GM21737 (cell line): ENCODE data around the gene HBE1.
A peak's percentile ranks its signal among the peaks of the same experiment; 100 is the strongest.

Experiments
- ATAC-seq: cut with Tn5 transposase; IDR thresholded peaks from one replicate; pipeline ENCODE4 v1.9.1; 2021; ENCODE audit warnings: mild to moderate bottlenecking, moderate library complexity; ENCODE audit not compliant: unreplicated experiment

The HBE1 gene

DNA sequence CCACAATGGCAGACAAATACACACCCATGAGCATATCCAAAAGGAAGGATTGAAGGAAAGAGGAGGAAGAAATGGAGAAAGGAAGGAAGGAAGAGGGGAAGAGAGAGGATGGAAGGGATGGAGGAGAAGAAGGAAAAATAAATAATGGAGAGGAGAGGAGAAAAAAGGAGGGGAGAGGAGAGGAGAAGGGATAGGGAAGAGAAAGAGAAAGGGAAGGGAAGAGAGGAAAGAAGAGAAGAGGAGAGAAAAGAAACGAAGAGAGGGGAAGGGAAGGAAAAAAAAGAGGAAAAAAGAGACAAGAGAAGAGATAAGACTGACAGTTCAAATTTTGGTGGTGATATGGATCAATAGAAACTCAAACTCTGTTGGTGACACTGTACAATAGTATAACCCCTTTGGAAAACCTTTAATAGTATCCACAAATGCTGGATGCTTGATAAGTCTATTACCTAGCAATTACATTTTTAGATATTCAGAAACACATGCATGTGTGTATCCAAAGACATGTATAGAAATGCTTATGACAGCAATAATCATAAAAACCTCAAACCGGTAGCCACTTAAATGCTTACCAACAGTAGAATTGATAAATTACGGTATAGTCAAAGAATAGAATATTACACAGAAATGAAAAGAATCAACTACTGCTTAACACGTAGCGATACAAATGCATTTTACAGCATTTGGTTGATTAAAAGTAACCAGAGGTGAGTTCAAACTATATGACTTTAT lies 34.2 kb downstream of the HBE1 start:
- no peak for ATAC-seq

DNA sequence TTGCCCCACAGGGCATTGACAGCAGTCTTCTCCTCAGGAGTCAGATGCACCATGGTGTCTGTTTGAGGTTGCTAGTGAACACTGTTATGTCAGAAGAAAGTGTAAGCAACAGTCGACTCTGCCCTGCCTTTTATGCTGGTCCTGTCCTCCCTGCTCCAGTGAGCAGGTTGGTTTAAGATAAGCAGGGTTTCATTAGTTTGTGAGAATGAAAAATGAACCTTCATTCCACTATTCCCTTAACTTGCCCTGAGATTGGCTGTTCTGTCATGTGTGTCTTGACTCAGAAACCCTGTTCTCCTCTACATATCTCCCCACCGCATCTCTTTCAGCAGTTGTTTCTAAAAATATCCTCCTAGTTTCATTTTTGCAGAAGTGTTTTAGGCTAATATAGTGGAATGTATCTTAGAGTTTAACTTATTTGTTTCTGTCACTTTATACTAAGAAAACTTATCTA lies 35.3 kb downstream of the HBE1 start, which contains the start of gene HBD:
HBD (minus strand) TSS at position 103 of the 454 bp plus-strand sequence; CDS start at position 53, 50 bp downstream.
- peak; percentile 83 for ATAC-seq

DNA sequence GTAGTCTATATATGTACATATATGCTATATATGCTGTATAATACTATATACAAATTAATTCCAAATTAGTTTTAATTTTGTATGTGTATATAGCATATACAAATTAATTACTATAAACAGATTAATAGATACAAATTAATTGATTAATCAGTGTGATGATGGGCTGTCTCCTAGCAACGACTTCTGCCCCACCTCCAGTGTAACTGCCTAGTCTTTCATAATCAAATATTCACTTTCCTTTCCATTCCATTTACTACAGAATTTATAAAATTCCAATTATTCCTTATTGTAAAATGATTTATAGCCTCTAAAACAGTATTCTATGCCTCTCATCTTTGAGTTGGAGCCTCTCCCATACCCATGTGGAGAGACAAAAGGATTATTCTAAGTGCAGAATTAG lies 36.4 kb downstream of the HBE1 start:
- no peak for ATAC-seq

DNA sequence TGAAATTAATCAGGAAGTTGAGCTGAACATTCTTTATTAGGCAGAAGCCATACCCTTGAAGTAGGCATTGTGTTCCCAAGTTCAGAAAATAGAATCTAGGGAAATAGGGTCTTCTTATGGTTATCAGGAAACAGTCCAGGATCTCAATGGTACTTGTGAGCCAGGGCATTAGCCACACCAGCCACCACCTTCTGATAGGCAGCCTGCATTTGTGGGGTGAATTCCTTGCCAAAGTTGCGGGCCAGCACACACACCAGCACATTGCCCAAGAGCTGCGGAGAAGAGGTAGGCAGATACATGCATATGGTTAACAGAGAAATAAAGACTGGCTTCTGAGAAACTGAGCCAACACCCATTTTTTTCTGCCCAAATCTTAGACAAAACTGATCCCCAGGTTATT lies 36.9 kb downstream of the HBE1 start:
- no peak for ATAC-seq

DNA sequence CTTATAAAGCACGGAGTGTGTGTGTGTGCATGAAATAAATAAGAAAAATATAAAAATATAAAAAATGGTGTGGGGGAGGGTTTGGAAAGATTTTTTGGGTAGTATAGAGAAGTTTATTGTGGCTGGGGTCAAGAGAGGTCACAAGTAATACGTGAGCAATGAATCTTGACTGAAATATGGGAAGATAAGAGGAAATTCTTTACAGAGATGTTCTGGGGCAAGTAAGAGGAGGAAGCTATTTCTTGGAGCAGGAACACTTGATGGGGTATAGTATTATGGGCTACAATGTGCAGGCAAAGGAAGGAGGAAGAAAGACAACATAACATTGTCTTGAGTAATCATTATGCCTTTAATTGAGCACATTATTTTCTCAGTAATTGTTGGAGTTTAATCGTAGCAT lies 37.6 kb downstream of the HBE1 start:
- no peak for ATAC-seq

DNA sequence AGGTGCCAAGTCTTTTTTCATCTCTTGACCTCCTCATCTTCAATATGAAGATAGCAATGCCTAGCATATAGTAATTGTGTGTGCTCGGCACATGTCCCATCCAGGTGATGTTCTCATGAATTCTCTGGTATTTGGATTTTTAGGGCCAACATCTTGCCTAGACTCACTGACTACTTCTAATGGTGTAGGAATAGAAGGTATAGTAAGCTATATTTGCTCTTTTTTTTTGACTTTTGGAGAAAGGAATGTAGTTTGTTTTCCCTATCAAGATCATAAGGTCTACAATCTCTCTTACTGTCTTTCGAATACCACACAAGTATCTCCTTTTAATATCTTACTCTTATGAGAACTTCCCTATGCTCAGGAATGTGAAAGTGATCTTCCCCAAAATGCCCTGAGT lies 38.6 kb downstream of the HBE1 start:
- no peak for ATAC-seq

DNA sequence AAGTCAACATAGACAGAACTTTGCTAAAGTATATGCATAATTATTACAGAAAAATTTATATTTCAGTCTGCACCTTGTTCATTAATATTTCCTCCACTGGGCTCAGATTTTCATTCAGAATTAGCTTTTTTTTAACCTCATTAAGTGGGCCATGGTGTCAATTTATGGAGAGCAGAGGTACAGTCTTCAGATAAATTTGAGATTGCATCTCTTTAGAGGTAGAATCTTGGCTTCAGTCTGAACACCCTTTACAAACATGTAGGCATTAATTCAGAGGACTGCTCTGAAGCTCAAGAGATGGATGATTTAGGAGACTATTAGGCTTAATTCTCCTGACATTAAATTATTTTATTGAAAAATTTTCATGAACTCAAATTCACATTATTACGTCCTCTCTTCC lies 39.5 kb downstream of the HBE1 start:
- ATAC-seq = no peak

DNA sequence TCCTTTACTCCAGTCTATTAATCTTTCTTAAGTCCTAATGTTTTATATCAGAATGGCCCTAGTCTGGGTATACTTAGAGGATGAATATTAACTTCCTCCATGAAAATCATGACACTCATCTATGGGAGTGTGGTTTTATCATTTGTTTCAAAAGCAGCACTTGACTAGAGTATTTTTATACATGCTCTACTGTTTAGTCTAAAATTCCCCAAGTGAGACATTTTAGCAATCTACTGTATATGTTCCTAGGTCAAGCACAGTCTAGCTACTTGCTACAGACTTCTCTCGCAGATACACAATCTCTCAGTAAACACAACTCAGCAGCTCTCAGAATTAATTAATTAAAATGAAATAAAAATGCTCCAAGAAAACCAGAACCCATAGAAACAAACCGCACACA lies 39.9 kb downstream of the HBE1 start:
- no peak for ATAC-seq

DNA sequence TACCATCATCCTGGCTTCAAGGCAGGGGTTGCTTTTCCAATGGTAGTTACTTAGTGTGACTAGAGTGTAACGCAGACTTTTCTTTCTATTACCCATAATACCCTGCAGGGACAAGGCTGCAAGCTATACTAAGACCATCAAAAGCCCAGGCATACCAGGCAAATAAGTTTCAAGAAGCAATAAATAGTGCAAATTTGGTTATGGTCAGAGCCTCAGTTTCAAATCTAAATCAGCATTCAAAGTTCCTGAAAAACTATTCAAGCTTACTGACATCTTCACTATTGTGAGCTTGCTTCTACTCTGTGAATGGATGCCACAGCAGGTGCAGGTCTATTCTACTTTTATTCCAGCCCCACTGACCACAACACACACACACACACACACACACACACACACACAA lies 40.4 kb downstream of the HBE1 start:
- no peak for ATAC-seq

DNA sequence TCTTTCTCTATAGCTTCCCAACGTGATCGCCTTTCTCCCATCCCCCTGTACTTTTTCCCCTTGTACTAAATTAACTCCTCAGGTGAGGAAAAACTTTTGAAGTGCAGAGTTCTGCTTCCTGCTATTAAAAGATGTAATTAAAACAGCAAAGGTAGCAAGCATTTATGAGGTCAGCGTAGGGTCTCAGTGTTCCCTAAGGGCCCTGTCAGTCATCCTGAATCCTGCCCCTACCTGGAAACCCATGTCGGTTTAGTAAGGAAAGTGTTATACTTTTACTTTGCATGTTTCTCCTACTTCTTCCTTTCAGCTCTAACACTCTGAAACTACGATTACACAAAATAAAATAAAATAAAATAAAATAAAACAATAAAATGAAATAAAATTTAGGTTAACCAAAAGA lies 41.6 kb downstream of the HBE1 start:
- no peak for ATAC-seq

DNA sequence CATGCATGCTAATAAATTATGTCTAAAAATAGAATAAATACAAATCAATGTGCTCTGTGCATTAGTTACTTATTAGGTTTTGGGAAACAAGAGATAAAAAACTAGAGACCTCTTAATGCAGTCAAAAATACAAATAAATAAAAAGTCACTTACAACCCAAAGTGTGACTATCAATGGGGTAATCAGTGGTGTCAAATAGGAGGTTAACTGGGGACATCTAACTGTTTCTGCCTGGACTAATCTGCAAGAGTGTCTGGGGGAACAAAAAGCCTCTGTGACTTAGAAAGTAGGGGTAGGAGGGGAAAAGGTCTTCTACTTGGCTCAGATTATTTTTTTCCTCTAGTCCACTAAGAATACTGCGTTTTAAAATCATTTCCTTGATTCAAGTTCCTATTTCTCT lies 42.1 kb downstream of the HBE1 start:
- ATAC-seq = no peak

DNA sequence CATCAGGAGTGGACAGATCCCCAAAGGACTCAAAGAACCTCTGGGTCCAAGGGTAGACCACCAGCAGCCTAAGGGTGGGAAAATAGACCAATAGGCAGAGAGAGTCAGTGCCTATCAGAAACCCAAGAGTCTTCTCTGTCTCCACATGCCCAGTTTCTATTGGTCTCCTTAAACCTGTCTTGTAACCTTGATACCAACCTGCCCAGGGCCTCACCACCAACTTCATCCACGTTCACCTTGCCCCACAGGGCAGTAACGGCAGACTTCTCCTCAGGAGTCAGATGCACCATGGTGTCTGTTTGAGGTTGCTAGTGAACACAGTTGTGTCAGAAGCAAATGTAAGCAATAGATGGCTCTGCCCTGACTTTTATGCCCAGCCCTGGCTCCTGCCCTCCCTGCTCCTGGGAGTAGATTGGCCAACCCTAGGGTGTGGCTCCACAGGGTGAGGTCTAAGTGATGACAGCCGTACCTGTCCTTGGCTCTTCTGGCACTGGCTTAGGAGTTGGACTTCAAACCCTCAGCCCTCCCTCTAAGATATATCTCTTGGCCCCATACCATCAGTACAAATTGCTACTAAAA lies 42.9 kb downstream of the HBE1 start, which contains the start of gene HBB:
HBB (minus strand) TSS at position 340 of the 579 bp plus-strand sequence; CDS start at position 290, 50 bp downstream.
- ATAC-seq = no peak

DNA sequence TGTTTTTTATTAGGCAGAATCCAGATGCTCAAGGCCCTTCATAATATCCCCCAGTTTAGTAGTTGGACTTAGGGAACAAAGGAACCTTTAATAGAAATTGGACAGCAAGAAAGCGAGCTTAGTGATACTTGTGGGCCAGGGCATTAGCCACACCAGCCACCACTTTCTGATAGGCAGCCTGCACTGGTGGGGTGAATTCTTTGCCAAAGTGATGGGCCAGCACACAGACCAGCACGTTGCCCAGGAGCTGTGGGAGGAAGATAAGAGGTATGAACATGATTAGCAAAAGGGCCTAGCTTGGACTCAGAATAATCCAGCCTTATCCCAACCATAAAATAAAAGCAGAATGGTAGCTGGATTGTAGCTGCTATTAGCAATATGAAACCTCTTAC lies 44.3 kb downstream of the HBE1 start:
- ATAC-seq = no peak

DNA sequence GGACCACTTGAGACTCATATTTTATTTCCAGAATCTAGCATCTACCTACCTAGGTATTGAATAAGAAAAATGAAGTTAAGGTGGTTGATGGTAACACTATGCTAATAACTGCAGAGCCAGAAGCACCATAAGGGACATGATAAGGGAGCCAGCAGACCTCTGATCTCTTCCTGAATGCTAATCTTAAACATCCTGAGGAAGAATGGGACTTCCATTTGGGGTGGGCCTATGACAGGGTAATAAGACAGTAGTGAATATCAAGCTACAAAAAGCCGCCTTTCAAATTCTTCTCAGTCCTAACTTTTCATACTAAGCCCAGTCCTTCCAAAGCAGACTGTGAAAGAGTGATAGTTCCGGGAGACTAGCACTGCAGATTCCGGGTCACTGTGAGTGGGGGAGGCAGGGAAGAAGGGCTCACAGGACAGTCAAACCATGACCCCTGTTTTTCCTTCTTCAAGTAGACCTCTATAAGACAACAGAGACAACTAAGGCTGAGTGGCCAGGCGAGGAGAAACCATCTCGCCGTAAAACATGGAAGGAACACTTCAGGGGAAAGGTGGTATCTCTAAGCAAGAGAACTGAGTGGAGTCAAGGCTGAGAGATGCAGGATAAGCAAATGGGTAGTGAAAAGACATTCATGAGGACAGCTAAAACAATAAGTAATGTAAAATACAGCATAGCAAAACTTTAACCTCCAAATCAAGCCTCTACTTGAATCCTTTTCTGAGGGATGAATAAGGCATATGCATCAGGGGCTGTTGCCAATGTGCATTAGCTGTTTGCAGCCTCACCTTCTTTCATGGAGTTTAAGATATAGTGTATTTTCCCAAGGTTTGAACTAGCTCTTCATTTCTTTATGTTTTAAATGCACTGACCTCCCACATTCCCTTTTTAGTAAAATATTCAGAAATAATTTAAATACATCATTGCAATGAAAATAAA lies 44.9 kb downstream of the HBE1 start:
- ATAC-seq = no peak

DNA sequence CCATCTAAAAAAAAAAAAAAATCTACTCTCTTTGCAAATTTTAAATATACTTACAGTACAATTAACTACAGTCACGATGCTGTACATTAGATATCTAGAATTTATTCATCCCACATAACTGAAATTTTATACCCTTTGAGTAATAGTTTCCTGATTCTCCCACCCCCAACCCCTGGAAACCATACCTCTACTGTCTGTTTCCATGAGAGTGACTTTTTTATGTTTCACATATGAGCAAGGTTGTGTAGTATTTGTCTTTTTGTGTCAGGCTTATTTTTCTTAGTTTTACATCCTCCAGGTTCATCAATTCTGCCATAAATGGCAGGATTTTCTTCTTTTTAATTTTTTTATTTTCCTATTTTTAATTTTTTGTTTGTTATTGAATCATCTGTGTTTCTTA lies 46.1 kb downstream of the HBE1 start:
- no peak for ATAC-seq

DNA sequence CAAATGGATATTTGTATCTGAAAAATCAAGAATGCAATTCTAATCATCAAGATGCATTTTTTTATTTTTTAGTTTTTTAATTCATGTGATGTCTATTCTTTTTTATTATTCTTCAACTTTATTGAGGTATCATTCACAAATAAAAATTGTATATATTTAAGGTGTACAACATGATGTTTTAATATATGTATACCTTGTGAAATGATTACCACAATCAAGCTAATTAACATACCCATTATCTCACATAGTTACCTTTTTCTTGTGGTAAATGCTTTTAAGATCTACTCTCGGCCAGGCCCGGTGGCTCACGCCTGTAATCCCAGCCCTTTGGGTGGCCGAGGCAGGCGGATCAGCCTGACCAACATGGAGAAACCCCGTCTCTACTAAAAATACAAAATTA lies 46.6 kb downstream of the HBE1 start:
- no peak for ATAC-seq
